Hepatocyte (in vitro differentiated cells): Measurements from ENCODE around the gene RUNX1. TPM values are rescaled to one million over a fixed set of nuclear protein-coding genes. Genes with fewer than 3 reads are reported as not detected.

ENCODE experiments used
- DNase-seq: peaks from one replicate; pipeline ENCODE4 v3.0.0-alpha.2; 2016; ENCODE audit warnings: low spot score
- H2AFZ ChIP-seq: fragments of 200-600 bp; sonication (generic); 2 replicates; pipeline ENCODE4 v1.6.0; 2016; ENCODE audit warnings: antibody characterized with exemption, mild to moderate bottlenecking
- H3K27ac ChIP-seq: fragments of 200-600 bp; sonication (generic); 2 replicates; pipeline ENCODE4 v1.5.1; 2016; ENCODE audit warnings: mild to moderate bottlenecking
- H3K27me3 ChIP-seq: fragments of 200-600 bp; sonication (generic); 2 replicates; pipeline ENCODE4 v1.6.1; 2016
- H3K36me3 ChIP-seq: fragments of 200-600 bp; sonication (generic); replicated peaks from 2 replicates; pipeline ENCODE4 v1.5.1; 2016; ENCODE audit warnings: low read depth; ENCODE audit not compliant: insufficient read depth
- H3K4me1 ChIP-seq: fragments of 200-600 bp; sonication (generic); 2 replicates; pipeline ENCODE4 v1.5.1; 2016; ENCODE audit warnings: mild to moderate bottlenecking, moderate library complexity; ENCODE audit not compliant: insufficient read depth
- H3K4me2 ChIP-seq: fragments of 200-600 bp; sonication (generic); 2 replicates; pipeline ENCODE4 v1.6.0; 2016
- H3K4me3 ChIP-seq: fragments of 200-600 bp; sonication (generic); 2 replicates; pipeline ENCODE4 v1.5.1; 2016; ENCODE audit warnings: mild to moderate bottlenecking
- H3K79me2 ChIP-seq: fragments of 200-600 bp; sonication (generic); 2 replicates; pipeline ENCODE4 v1.6.0; 2017; ENCODE audit warnings: mild to moderate bottlenecking
- H3K9me2 ChIP-seq: fragments of 200-600 bp; sonication (generic); replicated peaks from 2 replicates; pipeline ENCODE4 v1.6.0; 2017; ENCODE audit warnings: mild to moderate bottlenecking; ENCODE audit not compliant: insufficient read depth
- H3K9me3 ChIP-seq: fragments of 200-600 bp; sonication (generic); 2 replicates; pipeline ENCODE4 v1.5.1; 2016; ENCODE audit warnings: low read depth, mild to moderate bottlenecking
- H4K20me1 ChIP-seq: fragments of 200-600 bp; sonication (generic); 2 replicates; pipeline ENCODE4 v1.6.0; 2016; ENCODE audit warnings: mild to moderate bottlenecking; ENCODE audit not compliant: insufficient read depth, poor library complexity, severe bottlenecking
- EZH2 ChIP-seq: fragments of 200-600 bp; sonication (generic); IDR thresholded peaks from 2 replicates; pipeline ENCODE4 v1.6.1; 2016; ENCODE audit warnings: antibody characterized with exemption, mild to moderate bottlenecking, borderline replicate concordance
- EZH2phosphoT487 ChIP-seq: fragments of 200-600 bp; sonication (generic); IDR thresholded peaks from one replicate; pipeline ENCODE4 v1.6.1; 2018; ENCODE audit warnings: antibody characterized with exemption, mild to moderate bottlenecking, low read depth, moderate library complexity; ENCODE audit not compliant: unreplicated experiment, severe bottlenecking
- WGBS: methylation state at CpG from one replicate; pipeline ENCODE4 v1.1.6; 2016; ENCODE audit warnings: low lambda C conversion rate; ENCODE audit errors: missing lambda C conversion rate; 5-methylcytosine and 5-hydroxymethylcytosine counted together
- polyA plus RNA-seq: library from polyadenylated mRNA; unstranded; fragments of >200 nt; fragmentation: Nextera tagmentation; extraction: Ambion mirVana; gene quantifications from 2 replicates; pipeline ENCODE4 v1.2.1, GENCODE V29; 2016
- total RNA-seq: library from RNA; depleted of rRNA; stranded (reverse); fragments of >200 nt; gene quantifications from 2 replicates; pipeline ENCODE4 v1.2.3, GENCODE V29; 2014
- TF ChIP-seq, protein P1 (sequence below): fragments of 200-600 bp; sonication (generic); IDR thresholded peaks from 2 replicates; pipeline ENCODE4 v1.5.1; 2016; ENCODE audit warnings: antibody characterized with exemption, mild to moderate bottlenecking; ENCODE audit not compliant: poor library complexity

RUNX1 gene
- total and polyA plus RNA-seq, 2 experiments from 2014 or later, result 8.5 to 10.9 TPM

DNA sequence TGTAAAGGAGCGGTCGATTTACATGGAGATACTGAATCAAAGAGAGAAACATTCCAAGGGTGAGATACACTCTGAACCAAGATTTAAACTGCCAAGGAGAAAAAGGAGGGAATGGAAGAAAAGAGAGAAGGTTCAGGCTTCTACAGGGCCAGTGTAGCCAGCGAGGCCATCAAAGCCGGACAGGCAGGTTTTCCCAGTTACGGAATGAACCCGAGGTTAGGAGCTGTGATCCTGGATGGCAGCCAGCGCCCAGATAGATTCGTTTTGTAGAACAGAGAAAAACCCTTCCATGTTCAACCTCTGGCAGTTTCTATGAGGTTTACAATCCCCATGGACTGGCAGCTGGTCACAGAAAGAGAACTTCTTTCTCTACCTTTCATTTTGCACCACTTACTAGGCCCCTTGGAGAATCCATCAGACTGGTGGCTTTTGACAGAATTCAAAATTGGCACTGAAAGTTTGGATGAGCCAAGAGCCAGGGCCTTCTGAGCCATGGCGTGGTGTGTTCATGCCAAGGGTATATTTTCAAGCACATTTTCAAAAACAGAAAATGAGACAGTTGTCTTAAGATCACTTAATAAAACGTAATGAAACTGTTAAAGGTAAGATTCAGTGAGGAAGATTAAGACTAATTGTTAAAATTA, 171.5 kb downstream of the RUNX1 start:
- H3K9me2 ChIP-seq, result no peaks in the 10 kb centered on the region
- peak; percentile 48 for DNase-seq
- peaks cover 28% of the 10 kb centered on the region for H3K4me1 ChIP-seq
- peak overlapping the region; percentile 25 for H3K4me2 ChIP-seq
- no peak overlapping the region for H2AFZ ChIP-seq
- H3K9me3 ChIP-seq, result no peaks in the 10 kb centered on the region
- peaks cover 6% of the 10 kb centered on the region for H4K20me1 ChIP-seq
- H3K36me3 ChIP-seq, result no peaks in the 10 kb centered on the region
- peak overlapping the region; percentile 80 for H3K27ac ChIP-seq
- H3K4me3 ChIP-seq, result no peak overlapping the region
- H3K27me3 ChIP-seq, result no peaks in the 10 kb centered on the region
- peaks cover 74% of the 10 kb centered on the region for H3K79me2 ChIP-seq
- TF ChIP-seq EZH2 (no peak), EZH2phosphoT487 (no peak)
- TF ChIP-seq, protein P1, sequence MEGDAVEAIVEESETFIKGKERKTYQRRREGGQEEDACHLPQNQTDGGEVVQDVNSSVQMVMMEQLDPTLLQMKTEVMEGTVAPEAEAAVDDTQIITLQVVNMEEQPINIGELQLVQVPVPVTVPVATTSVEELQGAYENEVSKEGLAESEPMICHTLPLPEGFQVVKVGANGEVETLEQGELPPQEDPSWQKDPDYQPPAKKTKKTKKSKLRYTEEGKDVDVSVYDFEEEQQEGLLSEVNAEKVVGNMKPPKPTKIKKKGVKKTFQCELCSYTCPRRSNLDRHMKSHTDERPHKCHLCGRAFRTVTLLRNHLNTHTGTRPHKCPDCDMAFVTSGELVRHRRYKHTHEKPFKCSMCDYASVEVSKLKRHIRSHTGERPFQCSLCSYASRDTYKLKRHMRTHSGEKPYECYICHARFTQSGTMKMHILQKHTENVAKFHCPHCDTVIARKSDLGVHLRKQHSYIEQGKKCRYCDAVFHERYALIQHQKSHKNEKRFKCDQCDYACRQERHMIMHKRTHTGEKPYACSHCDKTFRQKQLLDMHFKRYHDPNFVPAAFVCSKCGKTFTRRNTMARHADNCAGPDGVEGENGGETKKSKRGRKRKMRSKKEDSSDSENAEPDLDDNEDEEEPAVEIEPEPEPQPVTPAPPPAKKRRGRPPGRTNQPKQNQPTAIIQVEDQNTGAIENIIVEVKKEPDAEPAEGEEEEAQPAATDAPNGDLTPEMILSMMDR, result no peak
- 75% methylated on average over 10 of the region's 10 CpGs for WGBS

DNA sequence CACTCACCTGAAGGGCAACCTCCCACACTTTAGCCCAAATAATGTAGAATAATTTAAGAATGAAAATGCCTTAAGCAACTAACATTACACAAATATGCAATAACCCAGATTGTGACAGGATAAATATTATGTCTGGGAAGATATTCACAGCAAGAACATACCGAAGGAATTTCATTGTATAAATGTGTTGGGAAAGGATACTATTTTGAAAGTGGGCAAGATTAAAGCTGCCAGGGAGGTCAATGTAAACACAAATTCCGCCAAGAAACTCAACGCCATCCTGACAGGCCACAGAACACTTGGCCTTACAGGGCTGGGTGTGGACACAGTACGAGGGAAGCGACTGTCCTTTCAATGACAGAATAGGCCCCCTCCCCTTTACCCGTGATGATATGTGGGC, 173.3 kb downstream of the RUNX1 start:
- Histone ChIP-seq H3K4me2 (no peak overlapping the region), H3K27ac (peak overlapping the region; percentile 35), H4K20me1 (no peaks in the 10 kb centered on the region), H3K4me3 (no peak overlapping the region), H3K4me1 (peaks cover 23% of the 10 kb centered on the region), H3K79me2 (peaks cover 64% of the 10 kb centered on the region), H3K27me3 (no peaks in the 10 kb centered on the region), H2AFZ (no peak overlapping the region), H3K9me3 (no peaks in the 10 kb centered on the region), H3K9me2 (no peaks in the 10 kb centered on the region), H3K36me3 (no peaks in the 10 kb centered on the region)
- WGBS, result 73% methylated on average over 6 of the region's 6 CpGs
- no peak for DNase-seq
- TF ChIP-seq EZH2phosphoT487 (no peak), EZH2 (no peak)
- TF ChIP-seq, protein P1, result no peak

DNA sequence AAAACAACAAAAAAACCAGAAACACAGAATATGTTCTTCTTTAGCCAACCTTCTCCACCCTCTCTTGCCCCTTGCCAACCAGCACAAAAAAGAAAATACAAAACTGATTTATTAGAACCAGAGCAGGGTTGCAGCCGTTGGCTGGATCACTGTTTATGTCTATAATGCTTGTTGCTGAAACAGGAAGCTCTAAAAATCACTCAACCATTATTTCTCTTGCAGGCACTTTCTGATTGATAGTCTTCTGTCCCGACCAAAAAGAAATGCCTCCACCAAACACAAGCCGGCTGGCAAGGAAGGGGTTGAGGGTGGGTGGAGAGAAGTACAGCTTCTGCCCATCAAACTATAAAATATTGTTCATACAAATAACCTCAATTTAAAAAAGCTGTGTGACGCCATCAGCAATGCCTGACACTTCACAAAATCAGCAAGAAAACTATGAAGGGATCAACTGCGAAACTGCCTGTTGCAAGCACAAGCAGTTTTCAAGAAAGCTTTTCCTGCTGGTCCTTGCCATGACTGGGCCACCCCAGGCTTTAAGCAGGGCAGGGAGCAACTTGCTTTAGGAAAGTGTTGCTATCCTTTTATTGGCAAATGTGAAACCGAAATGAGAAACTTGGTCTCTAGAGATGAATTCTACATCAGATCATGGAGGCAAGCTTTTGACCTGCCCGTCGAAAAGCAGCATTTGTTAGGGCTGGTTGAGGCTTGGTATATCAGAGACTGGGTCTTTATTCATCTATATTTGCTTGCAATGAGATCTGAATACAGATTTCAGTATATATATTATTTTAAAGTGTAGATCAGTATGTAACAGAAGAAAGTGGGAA, 174.2 kb downstream of the RUNX1 start:
- Histone ChIP-seq H3K27me3 (no peaks in the 10 kb centered on the region), H3K9me2 (no peaks in the 10 kb centered on the region), H3K27ac (peak overlapping the region; percentile 35), H3K36me3 (no peaks in the 10 kb centered on the region), H4K20me1 (no peaks in the 10 kb centered on the region), H3K4me1 (peaks cover 27% of the 10 kb centered on the region), H3K79me2 (peaks cover 63% of the 10 kb centered on the region), H2AFZ (no peak overlapping the region), H3K9me3 (no peaks in the 10 kb centered on the region), H3K4me2 (no peak overlapping the region), H3K4me3 (no peak overlapping the region)
- TF ChIP-seq, protein P1, result no peak
- no peak for TF ChIP-seq EZH2
- no peak for TF ChIP-seq EZH2phosphoT487
- WGBS, result 74% methylated on average over 8 of the region's 8 CpGs
- DNase-seq, result no peak
